Mammary epithelial cell (primary cell): ENCODE measurements around the gene FETUB.

Experiments used
- CTCF ChIP-seq, 2 donors: IDR thresholded peaks in 1 of 2; conservative IDR thresholded peaks in 1 of 2; 2 replicates each; pipeline ENCODE4 v1.5.1; 2011 to 2012; ENCODE audit warnings: inconsistent platforms in 2 of 2, low read length in 2 of 2, mild to moderate bottlenecking in 2 of 2, control low read depth in 1 of 2, low read depth in 1 of 2; ENCODE audit not compliant: insufficient read depth in 1 of 2; ENCODE audit errors: extremely low read depth in 1 of 2
- EZH2 ChIP-seq: IDR thresholded peaks from 2 replicates; pipeline ENCODE4 v1.6.1; 2012; ENCODE audit warnings: low read length, inconsistent platforms, borderline replicate concordance

- no peak for TF ChIP-seq CTCF (conservative IDR thresholded peaks at IDR 0.05 in 1 of 2, IDR thresholded peaks at IDR 0.05 in 1 of 2; ENCODE audit: extremely low read depth in 1 of 2, insufficient read depth in 1 of 2, low read depth in 1 of 2, low read length in 2 of 2)
- TF ChIP-seq EZH2: no peak
Observed at GRCh38 chr3:186640473-186640818, 247 bp downstream of the FETUB start.
